ENCODE data around the gene COBL.

COBL gene

DNA sequence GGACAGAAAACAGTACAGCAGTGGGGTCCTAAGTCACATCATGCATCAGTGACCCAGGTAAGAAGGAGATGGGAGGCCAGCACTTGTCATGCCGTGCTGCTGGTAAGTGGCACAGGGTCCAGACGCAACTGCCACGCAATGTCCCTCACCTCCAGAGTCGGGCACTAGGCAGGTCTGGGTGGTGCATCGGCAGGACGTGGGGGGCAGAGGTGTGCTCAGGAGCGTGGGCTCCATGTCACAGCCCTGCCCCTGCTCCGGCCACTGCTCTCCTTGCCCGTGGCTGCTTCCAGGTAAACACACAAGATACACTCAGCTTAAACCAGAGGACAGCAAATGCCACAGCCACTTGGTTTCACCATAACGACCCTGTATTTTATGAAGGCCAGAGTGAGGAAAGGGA is 47.3 kb downstream of the COBL start:
- TF ChIP-seq EP300 (IDR thresholded peaks at IDR 0.05; ENCODE audit: borderline replicate concordance), result no peak

DNA sequence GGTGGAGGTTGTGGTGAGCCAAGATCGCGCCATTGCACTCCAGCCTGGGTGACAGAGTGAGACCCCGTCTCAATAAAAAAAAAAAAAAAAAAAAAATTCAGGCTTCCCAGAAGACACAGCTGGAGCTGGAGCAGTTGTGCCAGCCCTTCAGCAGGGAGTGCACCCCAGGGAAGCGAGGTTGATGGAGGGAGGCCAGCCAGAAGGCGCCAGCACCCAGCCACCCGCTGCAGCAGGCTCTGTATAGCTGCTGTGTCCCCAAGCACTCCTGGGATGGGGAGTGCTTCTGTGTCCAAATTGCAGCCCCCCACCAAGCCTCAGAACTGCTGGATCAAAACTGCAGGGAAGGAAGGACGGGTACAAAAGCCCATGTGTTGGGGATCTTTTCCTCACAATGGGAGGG is 47.8 kb downstream of the COBL start:
- no peak for TF ChIP-seq CREB1 (IDR thresholded peaks at IDR 0.05; ENCODE audit: low read depth)
- TF ChIP-seq, protein P1, sequence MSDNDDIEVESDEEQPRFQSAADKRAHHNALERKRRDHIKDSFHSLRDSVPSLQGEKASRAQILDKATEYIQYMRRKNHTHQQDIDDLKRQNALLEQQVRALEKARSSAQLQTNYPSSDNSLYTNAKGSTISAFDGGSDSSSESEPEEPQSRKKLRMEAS (IDR thresholded peaks at IDR 0.05), result no peak
- no peak for TF ChIP-seq TCF12 (IDR thresholded peaks at IDR 0.05; ENCODE audit: low read depth)
- TF ChIP-seq EGR1 (IDR thresholded peaks at IDR 0.05), result no peak
- TF ChIP-seq RAD21 (IDR thresholded peaks at IDR 0.05; ENCODE audit: low read depth), result no peak
- no peak for TF ChIP-seq YY1 (IDR thresholded peaks at IDR 0.05; ENCODE audit: low read depth)
- TF ChIP-seq EP300 (IDR thresholded peaks at IDR 0.05; ENCODE audit: borderline replicate concordance), result no peak
- TF ChIP-seq TEAD4 (IDR thresholded peaks at IDR 0.05), result no peak
- TF ChIP-seq, protein P2, sequence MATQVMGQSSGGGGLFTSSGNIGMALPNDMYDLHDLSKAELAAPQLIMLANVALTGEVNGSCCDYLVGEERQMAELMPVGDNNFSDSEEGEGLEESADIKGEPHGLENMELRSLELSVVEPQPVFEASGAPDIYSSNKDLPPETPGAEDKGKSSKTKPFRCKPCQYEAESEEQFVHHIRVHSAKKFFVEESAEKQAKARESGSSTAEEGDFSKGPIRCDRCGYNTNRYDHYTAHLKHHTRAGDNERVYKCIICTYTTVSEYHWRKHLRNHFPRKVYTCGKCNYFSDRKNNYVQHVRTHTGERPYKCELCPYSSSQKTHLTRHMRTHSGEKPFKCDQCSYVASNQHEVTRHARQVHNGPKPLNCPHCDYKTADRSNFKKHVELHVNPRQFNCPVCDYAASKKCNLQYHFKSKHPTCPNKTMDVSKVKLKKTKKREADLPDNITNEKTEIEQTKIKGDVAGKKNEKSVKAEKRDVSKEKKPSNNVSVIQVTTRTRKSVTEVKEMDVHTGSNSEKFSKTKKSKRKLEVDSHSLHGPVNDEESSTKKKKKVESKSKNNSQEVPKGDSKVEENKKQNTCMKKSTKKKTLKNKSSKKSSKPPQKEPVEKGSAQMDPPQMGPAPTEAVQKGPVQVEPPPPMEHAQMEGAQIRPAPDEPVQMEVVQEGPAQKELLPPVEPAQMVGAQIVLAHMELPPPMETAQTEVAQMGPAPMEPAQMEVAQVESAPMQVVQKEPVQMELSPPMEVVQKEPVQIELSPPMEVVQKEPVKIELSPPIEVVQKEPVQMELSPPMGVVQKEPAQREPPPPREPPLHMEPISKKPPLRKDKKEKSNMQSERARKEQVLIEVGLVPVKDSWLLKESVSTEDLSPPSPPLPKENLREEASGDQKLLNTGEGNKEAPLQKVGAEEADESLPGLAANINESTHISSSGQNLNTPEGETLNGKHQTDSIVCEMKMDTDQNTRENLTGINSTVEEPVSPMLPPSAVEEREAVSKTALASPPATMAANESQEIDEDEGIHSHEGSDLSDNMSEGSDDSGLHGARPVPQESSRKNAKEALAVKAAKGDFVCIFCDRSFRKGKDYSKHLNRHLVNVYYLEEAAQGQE (IDR thresholded peaks at IDR 0.05; ENCODE audit: low read depth), result no peak

GRCh38 chr7:51267169-51267568 is 49.4 kb downstream of the COBL start:
- no peak for TF ChIP-seq TEAD4 (IDR thresholded peaks at IDR 0.05)
- no peak for TF ChIP-seq RAD21 (IDR thresholded peaks at IDR 0.05; ENCODE audit: low read depth)
- TF ChIP-seq ZBTB7A (IDR thresholded peaks at IDR 0.05; ENCODE audit: low read depth), result no peak
- TF ChIP-seq CEBPB (IDR thresholded peaks at IDR 0.05), result no peak
- no peak for TF ChIP-seq EP300 (IDR thresholded peaks at IDR 0.05; ENCODE audit: borderline replicate concordance)
- TF ChIP-seq, protein P1 (IDR thresholded peaks at IDR 0.05), result no peak
- TF ChIP-seq EGR1 (IDR thresholded peaks at IDR 0.05), result no peak
- no peak for TF ChIP-seq NFIC (IDR thresholded peaks at IDR 0.05)
- TF ChIP-seq, protein P2 (IDR thresholded peaks at IDR 0.05; ENCODE audit: low read depth), result no peak
- no peak for TF ChIP-seq USF1 (IDR thresholded peaks at IDR 0.05)
- no peak for TF ChIP-seq FOXM1 (IDR thresholded peaks at IDR 0.05; ENCODE audit: borderline replicate concordance, low read depth)
- no peak for TF ChIP-seq YY1 (IDR thresholded peaks at IDR 0.05; ENCODE audit: low read depth)
- no peak for TF ChIP-seq TCF12 (IDR thresholded peaks at IDR 0.05; ENCODE audit: low read depth)
- TF ChIP-seq TAF1 (IDR thresholded peaks at IDR 0.05; ENCODE audit: low read depth), result no peak
- TF ChIP-seq CREB1 (IDR thresholded peaks at IDR 0.05; ENCODE audit: low read depth), result no peak

GRCh38 chr7:51265066-51265907 is 51.3 kb downstream of the COBL start:
- TF ChIP-seq EP300 (IDR thresholded peaks at IDR 0.05; ENCODE audit: borderline replicate concordance) (no peak), EGR1 (IDR thresholded peaks at IDR 0.05) (no peak), NFIC (IDR thresholded peaks at IDR 0.05) (no peak), FOXM1 (IDR thresholded peaks at IDR 0.05; ENCODE audit: borderline replicate concordance, low read depth) (no peak), TCF12 (IDR thresholded peaks at IDR 0.05; ENCODE audit: low read depth) (no peak), CEBPB (IDR thresholded peaks at IDR 0.05) (no peak)
- TF ChIP-seq, protein P2 (IDR thresholded peaks at IDR 0.05; ENCODE audit: low read depth), result no peak
